Upper lobe of right lung (tissue), 1 donor: Measurements from ENCODE around the gene CIAO1. TPM values are rescaled to one million over a fixed set of nuclear protein-coding genes. Genes with fewer than 3 reads are reported as not detected.
"Not testable (repeated sequence)": the region's sequence is repeated elsewhere in the genome, so short reads cannot be mapped to it uniquely, and the experiment has no call there.

Source experiments
- ATAC-seq: fragments of 200-7000 bp; cut with Tn5 transposase; one replicate; pipeline ENCODE4 v1.9.1; 2020; ENCODE audit warnings: mild to moderate bottlenecking, moderate library complexity
- DNase-seq: peaks from one replicate; pipeline ENCODE4 v3.0.0-alpha.2; 2020
- H3K27ac ChIP-seq: fragments of 200-600 bp; one replicate; pipeline ENCODE4 v1.8.0; 2022
- H3K27me3 ChIP-seq: fragments of 200-600 bp; one replicate; pipeline ENCODE4 v1.8.0; 2022; ENCODE audit warnings: mild to moderate bottlenecking
- H3K36me3 ChIP-seq: fragments of 200-600 bp; one replicate; pipeline ENCODE4 v1.8.0; 2022
- H3K4me1 ChIP-seq: fragments of 200-600 bp; one replicate; pipeline ENCODE4 v1.8.0; 2022
- H3K4me3 ChIP-seq: fragments of 200-600 bp; one replicate; pipeline ENCODE4 v1.8.0; 2022; ENCODE audit warnings: mild to moderate bottlenecking
- H3K9me3 ChIP-seq: fragments of 200-600 bp; one replicate; pipeline ENCODE4 v1.8.0; 2022
- CTCF ChIP-seq: fragments of 200-600 bp; IDR thresholded peaks from one replicate; pipeline ENCODE4 v1.8.0; 2022; ENCODE audit warnings: antibody characterized with exemption
- intact Hi-C: fragments of 100-400 bp; cut with DNase I; formaldehyde crosslinking; loops from one replicate; pipeline ENCODE4 v1.11.0; 2022
- total RNA-seq: library from RNA; stranded (reverse); fragmentation: NEBNext Ultra II Directional; extraction: Animal tissue kit (Norgen Biotek cat#: 25700); gene quantifications from one replicate; pipeline ENCODE4 v1.2.1, GENCODE V29; 2021
- donor health status: DM: no; HTN: yes; CAD: no; lungs with severe emphysema.

Gene CIAO1
- total RNA-seq, 1 donor from 2014 or later, result 61.7 TPM

- DNase-seq, result no peak
- Histone ChIP-seq H3K36me3 (peaks cover 100% of the 10 kb centered on the region), H3K27me3 (no peaks in the 10 kb centered on the region), H3K4me1 (no peaks in the 10 kb centered on the region), H3K9me3 (no peaks in the 10 kb centered on the region), H3K4me3 (no peak overlapping the region), H3K27ac (no peak overlapping the region)
- no peak for ATAC-seq
- TF ChIP-seq CTCF, result no peak
- intact Hi-C loops, result no loop called here
Measured at GRCh38 chr2:96274355-96275056, 8.5 kb downstream of the CIAO1 start.

GRCh38 chr2:96276787-96277499 is 10.9 kb downstream of the CIAO1 start:
- TF ChIP-seq CTCF, result no peak
- Histone ChIP-seq H3K27ac (no peak overlapping the region), H3K36me3 (peaks cover 100% of the 10 kb centered on the region), H3K4me3 (no peak overlapping the region), H3K27me3 (no peaks in the 10 kb centered on the region), H3K4me1 (no peaks in the 10 kb centered on the region), H3K9me3 (no peaks in the 10 kb centered on the region)
- DNase-seq (no peak), ATAC-seq (no peak)
- intact Hi-C loops, result no loop called here

GRCh38 chr2:96287273-96287856 is 21.3 kb downstream of the CIAO1 start:
- no peaks in the 10 kb centered on the region for H3K9me3 ChIP-seq
- H3K27ac ChIP-seq, result no peak overlapping the region
- intact Hi-C loops, result no loop called here
- no peak overlapping the region for H3K4me3 ChIP-seq
- H3K4me1 ChIP-seq, result no peaks in the 10 kb centered on the region
- no peaks in the 10 kb centered on the region for H3K27me3 ChIP-seq
- ATAC-seq (no peak), DNase-seq (no peak)
- peaks cover 100% of the 10 kb centered on the region for H3K36me3 ChIP-seq
- TF ChIP-seq CTCF, result no peak

DNA sequence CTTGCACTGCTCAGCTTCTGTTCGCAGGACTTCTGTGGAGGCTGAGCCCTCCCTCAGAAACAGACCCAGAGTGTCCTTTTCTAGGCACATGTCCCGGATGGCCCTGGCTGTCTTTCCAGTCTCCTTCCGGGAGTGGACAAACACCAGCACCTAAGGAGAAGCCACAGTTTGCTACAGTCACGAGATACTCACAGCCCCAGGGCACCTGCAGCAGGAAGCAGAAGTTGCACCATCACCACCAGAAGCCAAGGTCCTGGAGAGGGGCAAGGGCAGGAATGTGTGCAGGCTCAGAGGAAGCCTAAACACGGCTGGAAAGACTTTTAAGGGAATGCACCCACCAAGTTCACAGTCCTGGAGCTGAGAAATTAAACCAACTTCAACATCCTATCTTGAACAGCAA is 25.7 kb downstream of the CIAO1 start:
- DNase-seq, result no peak
- H3K27me3 ChIP-seq, result no peaks in the 10 kb centered on the region
- H3K27ac ChIP-seq, result no peak overlapping the region
- no peak for ATAC-seq
- intact Hi-C loops, result no loop called here
- no peaks in the 10 kb centered on the region for H3K9me3 ChIP-seq
- TF ChIP-seq CTCF, result no peak
- peaks cover 100% of the 10 kb centered on the region for H3K36me3 ChIP-seq
- H3K4me1 ChIP-seq, result no peaks in the 10 kb centered on the region
- no peak overlapping the region for H3K4me3 ChIP-seq

GRCh38 chr2:96294271-96294670 is 28.2 kb downstream of the CIAO1 start:
- H3K27ac ChIP-seq, ATAC-seq, DNase-seq, H3K9me3 ChIP-seq, H3K4me1 ChIP-seq, H3K27me3 ChIP-seq, H3K4me3 ChIP-seq, intact Hi-C loops: not testable (repeated sequence)
- peaks cover 100% of the 10 kb centered on the region for H3K36me3 ChIP-seq

- no peak for DNase-seq
- Histone ChIP-seq H3K27ac (no peak overlapping the region), H3K4me3 (no peak overlapping the region), H3K27me3 (no peaks in the 10 kb centered on the region), H3K4me1 (no peaks in the 10 kb centered on the region), H3K36me3 (peaks cover 100% of the 10 kb centered on the region), H3K9me3 (no peaks in the 10 kb centered on the region)
- no peak for ATAC-seq
- intact Hi-C loops, result no loop called here
- TF ChIP-seq CTCF, result no peak
Measured at GRCh38 chr2:96296925-96297324, 30.9 kb downstream of the CIAO1 start.
